ENCODE measurements around the gene ARRDC1.

The ARRDC1 gene

GRCh38 chr9:137632230-137633161, 27.0 kb downstream of the ARRDC1 start:
- Histone ChIP-seq H3K27ac (ENCODE audit: low read depth, low read length) (no peak overlapping the region), H3K36me3 (ENCODE audit: insufficient read depth, low read length) (no peaks in the 10 kb centered on the region), H3K9ac (ENCODE audit: low read length) (no peak overlapping the region), H3K4me3 (ENCODE audit: low read depth in 1 of 2, low read length in 2 of 2) (no peak overlapping the region), H3K9me3 (ENCODE audit: low read length) (no peaks in the 10 kb centered on the region), H3K4me1 (ENCODE audit: insufficient read depth, low read length) (peaks cover 38% of the 10 kb centered on the region), H3K27me3 (ENCODE audit: control insufficient read depth in 1 of 2, insufficient read depth in 2 of 2, low read length in 2 of 2) (no peaks in the 10 kb centered on the region)

- H3K27ac ChIP-seq (ENCODE audit: low read depth, low read length): no peak overlapping the region
- H3K9me3 ChIP-seq (ENCODE audit: low read length): no peaks in the 10 kb centered on the region
- no peak overlapping the region for H3K9ac ChIP-seq (ENCODE audit: low read length)
- H3K36me3 ChIP-seq (ENCODE audit: insufficient read depth, low read length): no peaks in the 10 kb centered on the region
- no peaks in the 10 kb centered on the region for H3K27me3 ChIP-seq (ENCODE audit: control insufficient read depth in 1 of 2, insufficient read depth in 2 of 2, low read length in 2 of 2)
- no peak overlapping the region for H3K4me3 ChIP-seq (ENCODE audit: low read depth in 1 of 2, low read length in 2 of 2)
- peaks cover 32% of the 10 kb centered on the region for H3K4me1 ChIP-seq (ENCODE audit: insufficient read depth, low read length)
Observed at GRCh38 chr9:137634016-137634415, 28.5 kb downstream of the ARRDC1 start.

- Histone ChIP-seq H3K9ac (ENCODE audit: low read length) (no peak overlapping the region), H3K4me1 (ENCODE audit: insufficient read depth, low read length) (peaks cover 6% of the 10 kb centered on the region), H3K27ac (ENCODE audit: low read depth, low read length) (no peak overlapping the region), H3K36me3 (ENCODE audit: insufficient read depth, low read length) (no peaks in the 10 kb centered on the region), H3K27me3 (ENCODE audit: control insufficient read depth in 1 of 2, insufficient read depth in 2 of 2, low read length in 2 of 2) (no peaks in the 10 kb centered on the region), H3K4me3 (ENCODE audit: low read depth in 1 of 2, low read length in 2 of 2) (no peak overlapping the region), H3K9me3 (ENCODE audit: low read length) (no peaks in the 10 kb centered on the region)
Observed at GRCh38 chr9:137638680-137639079, 33.2 kb downstream of the ARRDC1 start.

- Histone ChIP-seq H3K9ac (ENCODE audit: low read length) (peak overlapping the region; percentile 27), H3K27me3 (ENCODE audit: control insufficient read depth in 1 of 2, insufficient read depth in 2 of 2, low read length in 2 of 2) (no peaks in the 10 kb centered on the region), H3K4me3 (ENCODE audit: low read depth in 1 of 2, low read length in 2 of 2) (no peak overlapping the region), H3K9me3 (ENCODE audit: low read length) (no peaks in the 10 kb centered on the region), H3K4me1 (ENCODE audit: insufficient read depth, low read length) (peaks cover 6% of the 10 kb centered on the region), H3K27ac (ENCODE audit: low read depth, low read length) (no peak overlapping the region), H3K36me3 (ENCODE audit: insufficient read depth, low read length) (no peaks in the 10 kb centered on the region)
Observed at GRCh38 chr9:137639303-137640051, 34.0 kb downstream of the ARRDC1 start.

- H3K4me1 ChIP-seq (ENCODE audit: insufficient read depth, low read length): peaks cover 6% of the 10 kb centered on the region
- no peak overlapping the region for H3K4me3 ChIP-seq (ENCODE audit: low read depth in 1 of 2, low read length in 2 of 2)
- no peaks in the 10 kb centered on the region for H3K27me3 ChIP-seq (ENCODE audit: control insufficient read depth in 1 of 2, insufficient read depth in 2 of 2, low read length in 2 of 2)
- H3K9ac ChIP-seq (ENCODE audit: low read length): no peak overlapping the region
- no peak overlapping the region for H3K27ac ChIP-seq (ENCODE audit: low read depth, low read length)
- H3K36me3 ChIP-seq (ENCODE audit: insufficient read depth, low read length): no peaks in the 10 kb centered on the region
- no peaks in the 10 kb centered on the region for H3K9me3 ChIP-seq (ENCODE audit: low read length)
Observed at GRCh38 chr9:137640862-137641261, 35.4 kb downstream of the ARRDC1 start.

GRCh38 chr9:137642118-137642601, 36.7 kb downstream of the ARRDC1 start:
- H3K9me3 ChIP-seq (ENCODE audit: low read length): no peaks in the 10 kb centered on the region
- H3K4me1 ChIP-seq (ENCODE audit: insufficient read depth, low read length): peaks cover 6% of the 10 kb centered on the region
- no peak overlapping the region for H3K4me3 ChIP-seq (ENCODE audit: low read depth in 1 of 2, low read length in 2 of 2)
- no peaks in the 10 kb centered on the region for H3K36me3 ChIP-seq (ENCODE audit: insufficient read depth, low read length)
- H3K27me3 ChIP-seq (ENCODE audit: control insufficient read depth in 1 of 2, insufficient read depth in 2 of 2, low read length in 2 of 2): no peaks in the 10 kb centered on the region
- no peak overlapping the region for H3K9ac ChIP-seq (ENCODE audit: low read length)
- H3K27ac ChIP-seq (ENCODE audit: low read depth, low read length): no peak overlapping the region

GRCh38 chr9:137642892-137643291, 37.4 kb downstream of the ARRDC1 start:
- Histone ChIP-seq H3K4me3 (ENCODE audit: low read depth in 1 of 2, low read length in 2 of 2) (no peak overlapping the region), H3K9ac (ENCODE audit: low read length) (no peak overlapping the region), H3K27me3 (ENCODE audit: control insufficient read depth in 1 of 2, insufficient read depth in 2 of 2, low read length in 2 of 2) (no peaks in the 10 kb centered on the region), H3K9me3 (ENCODE audit: low read length) (no peaks in the 10 kb centered on the region), H3K4me1 (ENCODE audit: insufficient read depth, low read length) (peaks cover 6% of the 10 kb centered on the region), H3K27ac (ENCODE audit: low read depth, low read length) (no peak overlapping the region), H3K36me3 (ENCODE audit: insufficient read depth, low read length) (no peaks in the 10 kb centered on the region)

GRCh38 chr9:137643921-137644320, 38.4 kb downstream of the ARRDC1 start:
- Histone ChIP-seq H3K4me1 (ENCODE audit: insufficient read depth, low read length) (peaks cover 6% of the 10 kb centered on the region), H3K9me3 (ENCODE audit: low read length) (no peaks in the 10 kb centered on the region), H3K9ac (ENCODE audit: low read length) (no peak overlapping the region), H3K36me3 (ENCODE audit: insufficient read depth, low read length) (no peaks in the 10 kb centered on the region), H3K27me3 (ENCODE audit: control insufficient read depth in 1 of 2, insufficient read depth in 2 of 2, low read length in 2 of 2) (no peaks in the 10 kb centered on the region), H3K4me3 (ENCODE audit: low read depth in 1 of 2, low read length in 2 of 2) (no peak overlapping the region), H3K27ac (ENCODE audit: low read depth, low read length) (no peak overlapping the region)

- H3K9me3 ChIP-seq (ENCODE audit: low read length): no peaks in the 10 kb centered on the region
- H3K36me3 ChIP-seq (ENCODE audit: insufficient read depth, low read length): no peaks in the 10 kb centered on the region
- no peaks in the 10 kb centered on the region for H3K27me3 ChIP-seq (ENCODE audit: control insufficient read depth in 1 of 2, insufficient read depth in 2 of 2, low read length in 2 of 2)
- H3K4me1 ChIP-seq (ENCODE audit: insufficient read depth, low read length): peaks cover 4% of the 10 kb centered on the region
- no peak overlapping the region for H3K27ac ChIP-seq (ENCODE audit: low read depth, low read length)
- no peak overlapping the region for H3K9ac ChIP-seq (ENCODE audit: low read length)
- no peak overlapping the region for H3K4me3 ChIP-seq (ENCODE audit: low read depth in 1 of 2, low read length in 2 of 2)
Observed at GRCh38 chr9:137645211-137645610, 39.7 kb downstream of the ARRDC1 start.

- Histone ChIP-seq H3K9ac (ENCODE audit: low read length) (no peak overlapping the region), H3K4me1 (ENCODE audit: insufficient read depth, low read length) (peaks cover 4% of the 10 kb centered on the region), H3K27me3 (ENCODE audit: control insufficient read depth in 1 of 2, insufficient read depth in 2 of 2, low read length in 2 of 2) (no peaks in the 10 kb centered on the region), H3K36me3 (ENCODE audit: insufficient read depth, low read length) (no peaks in the 10 kb centered on the region), H3K27ac (ENCODE audit: low read depth, low read length) (no peak overlapping the region), H3K9me3 (ENCODE audit: low read length) (no peaks in the 10 kb centered on the region), H3K4me3 (ENCODE audit: low read depth in 1 of 2, low read length in 2 of 2) (no peak overlapping the region)
Observed at GRCh38 chr9:137646341-137646740, 40.9 kb downstream of the ARRDC1 start.

GRCh38 chr9:137647096-137647714, 41.7 kb downstream of the ARRDC1 start:
- no peak overlapping the region for H3K9ac ChIP-seq (ENCODE audit: low read length)
- H3K27ac ChIP-seq (ENCODE audit: low read depth, low read length): no peak overlapping the region
- H3K27me3 ChIP-seq (ENCODE audit: control insufficient read depth in 1 of 2, insufficient read depth in 2 of 2, low read length in 2 of 2): no peaks in the 10 kb centered on the region
- H3K36me3 ChIP-seq (ENCODE audit: insufficient read depth, low read length): no peaks in the 10 kb centered on the region
- H3K4me3 ChIP-seq (ENCODE audit: low read depth in 1 of 2, low read length in 2 of 2): no peak overlapping the region
- no peaks in the 10 kb centered on the region for H3K9me3 ChIP-seq (ENCODE audit: low read length)
- H3K4me1 ChIP-seq (ENCODE audit: insufficient read depth, low read length): peaks cover 4% of the 10 kb centered on the region
